ENCODE measurements around the gene HMCN2.

Gene HMCN2

DNA sequence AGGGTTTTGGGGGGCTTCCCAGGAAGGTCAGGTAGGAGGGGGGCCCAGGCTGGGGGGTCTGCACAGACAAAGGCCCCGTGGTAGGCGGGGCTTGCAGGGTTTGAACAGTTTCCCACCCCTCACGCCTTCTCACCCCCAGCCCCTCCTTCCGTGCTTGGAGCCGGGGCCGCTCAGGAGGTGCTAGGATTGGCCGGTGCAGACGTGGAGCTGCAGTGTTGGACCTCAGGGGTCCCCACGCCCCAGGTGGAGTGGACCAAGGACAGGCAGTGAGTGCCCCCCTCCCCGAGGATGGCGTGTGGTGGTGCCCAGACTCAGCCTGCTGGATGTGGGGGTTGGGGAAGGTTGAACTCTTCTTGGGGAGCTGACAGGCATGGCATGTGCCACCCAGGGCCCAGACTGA is 83.8 kb downstream of the HMCN2 start:
- Histone ChIP-seq H3K4me1 (ENCODE audit: control insufficient read depth, insufficient read depth, low read length) (peaks cover 6% of the 10 kb centered on the region), H3K9ac (ENCODE audit: low read length) (no peak overlapping the region), H3K36me3 (ENCODE audit: control insufficient read depth, insufficient read depth, low read length) (no peaks in the 10 kb centered on the region), H3K27me3 (ENCODE audit: control insufficient read depth, insufficient read depth, low read length) (no peaks in the 10 kb centered on the region), H3K9me3 (ENCODE audit: control insufficient read depth, insufficient read depth, low read depth, low read length) (no peaks in the 10 kb centered on the region), H3K27ac (ENCODE audit: low read depth, low read length) (no peak overlapping the region), H3K4me3 (ENCODE audit: low read depth, low read length) (no peak overlapping the region)

DNA sequence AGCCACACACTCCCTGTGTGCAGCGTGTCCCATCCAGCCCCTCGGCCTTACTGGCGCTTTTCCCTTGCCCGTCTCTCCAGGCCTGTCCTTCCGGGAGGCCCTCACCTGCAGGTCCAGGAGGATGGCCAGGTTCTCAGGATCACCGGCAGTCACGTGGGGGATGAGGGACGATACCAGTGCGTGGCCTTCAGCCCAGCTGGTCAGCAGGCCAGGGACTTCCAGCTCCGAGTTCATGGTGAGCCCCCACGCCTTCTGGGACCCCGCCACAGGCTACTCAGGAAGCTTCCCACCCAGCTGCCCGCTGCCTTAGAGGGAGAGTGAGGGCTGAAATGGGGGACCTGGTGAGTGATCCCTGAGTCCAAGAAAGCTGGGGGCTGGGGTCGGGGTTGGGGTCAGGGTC is 85.8 kb downstream of the HMCN2 start:
- Histone ChIP-seq H3K9me3 (ENCODE audit: control insufficient read depth, insufficient read depth, low read depth, low read length) (no peaks in the 10 kb centered on the region), H3K4me1 (ENCODE audit: control insufficient read depth, insufficient read depth, low read length) (no peaks in the 10 kb centered on the region), H3K36me3 (ENCODE audit: control insufficient read depth, insufficient read depth, low read length) (no peaks in the 10 kb centered on the region), H3K27me3 (ENCODE audit: control insufficient read depth, insufficient read depth, low read length) (no peaks in the 10 kb centered on the region), H3K4me3 (ENCODE audit: low read depth, low read length) (no peak overlapping the region), H3K27ac (ENCODE audit: low read depth, low read length) (no peak overlapping the region), H3K9ac (ENCODE audit: low read length) (no peak overlapping the region)

DNA sequence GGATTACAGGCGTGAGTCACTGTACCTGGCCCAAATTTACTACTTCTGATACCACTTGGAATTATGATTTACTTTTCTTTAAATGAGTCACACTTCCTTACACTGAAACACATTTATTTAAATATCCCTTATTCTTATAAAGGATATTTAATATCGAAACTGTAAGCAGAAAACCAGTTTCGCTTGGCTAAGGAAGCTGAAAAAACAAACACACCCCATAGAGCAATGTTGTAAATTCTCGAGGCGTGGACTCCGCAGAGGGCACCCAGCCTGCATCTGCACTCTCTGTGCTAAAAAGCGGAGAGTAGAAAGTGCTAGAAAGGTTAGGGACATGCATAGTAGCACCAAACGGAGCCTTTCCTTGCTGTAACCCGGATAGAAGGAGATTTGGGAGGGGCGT is 86.5 kb downstream of the HMCN2 start:
- Histone ChIP-seq H3K9me3 (ENCODE audit: control insufficient read depth, insufficient read depth, low read depth, low read length) (no peaks in the 10 kb centered on the region), H3K27ac (ENCODE audit: low read depth, low read length) (no peak overlapping the region), H3K4me3 (ENCODE audit: low read depth, low read length) (no peak overlapping the region), H3K4me1 (ENCODE audit: control insufficient read depth, insufficient read depth, low read length) (no peaks in the 10 kb centered on the region), H3K9ac (ENCODE audit: low read length) (no peak overlapping the region), H3K27me3 (ENCODE audit: control insufficient read depth, insufficient read depth, low read length) (no peaks in the 10 kb centered on the region), H3K36me3 (ENCODE audit: control insufficient read depth, insufficient read depth, low read length) (no peaks in the 10 kb centered on the region)

DNA sequence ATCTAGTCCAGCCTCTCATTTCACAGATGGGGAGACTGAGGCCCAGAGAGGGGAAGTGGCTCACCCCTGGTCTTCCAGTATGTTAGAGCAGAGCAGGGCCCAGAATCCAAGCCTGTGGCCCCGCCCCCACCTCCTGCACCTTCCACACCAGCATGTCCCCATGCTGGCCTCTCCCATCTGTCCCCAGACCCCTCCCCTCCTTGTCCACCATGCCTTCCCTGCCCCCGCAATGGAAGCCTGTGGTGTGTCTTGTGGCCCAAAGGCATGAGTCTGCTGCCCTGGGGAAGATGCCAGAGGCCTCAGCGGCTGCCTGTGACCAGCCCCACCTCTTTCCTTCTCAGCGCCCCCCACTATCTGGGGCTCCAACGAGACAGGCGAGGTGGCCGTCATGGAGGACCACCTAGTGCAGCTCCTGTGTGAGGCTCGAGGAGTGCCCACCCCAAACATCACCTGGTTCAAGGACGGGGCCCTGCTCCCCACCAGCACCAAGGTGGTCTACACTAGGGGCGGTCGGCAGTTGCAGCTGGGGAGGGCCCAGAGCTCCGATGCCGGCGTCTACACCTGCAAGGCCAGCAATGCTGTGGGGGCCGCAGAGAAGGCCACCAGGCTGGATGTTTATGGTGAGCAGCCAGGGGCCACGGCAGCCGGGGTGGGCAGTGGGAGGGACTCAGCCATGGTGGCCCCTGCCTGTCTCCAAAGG is 87.2 kb downstream of the HMCN2 start:
- Histone ChIP-seq H3K27ac (ENCODE audit: low read depth, low read length) (no peak overlapping the region), H3K27me3 (ENCODE audit: control insufficient read depth, insufficient read depth, low read length) (no peaks in the 10 kb centered on the region), H3K4me1 (ENCODE audit: control insufficient read depth, insufficient read depth, low read length) (no peaks in the 10 kb centered on the region), H3K9ac (ENCODE audit: low read length) (no peak overlapping the region), H3K36me3 (ENCODE audit: control insufficient read depth, insufficient read depth, low read length) (no peaks in the 10 kb centered on the region), H3K4me3 (ENCODE audit: low read depth, low read length) (no peak overlapping the region), H3K9me3 (ENCODE audit: control insufficient read depth, insufficient read depth, low read depth, low read length) (no peaks in the 10 kb centered on the region)

DNA sequence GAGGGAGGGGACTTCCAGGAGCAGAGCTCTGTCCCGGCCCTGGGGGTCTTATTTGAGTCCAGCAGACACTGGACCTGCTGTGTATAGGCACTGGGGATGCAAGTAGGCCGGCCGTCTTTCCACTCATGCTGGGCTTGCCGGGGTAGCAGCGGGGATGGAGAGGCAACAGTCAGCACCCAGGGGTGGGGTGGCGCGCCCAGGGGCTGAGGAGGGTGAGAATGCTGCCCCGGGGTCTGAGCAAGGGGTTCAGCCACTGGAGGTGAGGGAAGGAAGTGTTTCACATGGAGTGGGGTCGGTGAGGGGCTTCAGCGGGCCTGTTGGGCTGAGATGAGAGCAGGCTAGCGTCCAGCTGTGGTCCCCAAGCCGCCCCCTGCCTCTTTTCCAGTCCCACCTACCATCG is 88.8 kb downstream of the HMCN2 start:
- H3K36me3 ChIP-seq (ENCODE audit: control insufficient read depth, insufficient read depth, low read length), result no peaks in the 10 kb centered on the region
- no peak overlapping the region for H3K27ac ChIP-seq (ENCODE audit: low read depth, low read length)
- H3K9me3 ChIP-seq (ENCODE audit: control insufficient read depth, insufficient read depth, low read depth, low read length), result 0 out of 2 replicates have a peak, but pooled peaks cover 3% of the 10 kb centered on the region
- no peak overlapping the region for H3K4me3 ChIP-seq (ENCODE audit: low read depth, low read length)
- H3K4me1 ChIP-seq (ENCODE audit: control insufficient read depth, insufficient read depth, low read length), result no peaks in the 10 kb centered on the region
- no peaks in the 10 kb centered on the region for H3K27me3 ChIP-seq (ENCODE audit: control insufficient read depth, insufficient read depth, low read length)
- H3K9ac ChIP-seq (ENCODE audit: low read length), result no peak overlapping the region

DNA sequence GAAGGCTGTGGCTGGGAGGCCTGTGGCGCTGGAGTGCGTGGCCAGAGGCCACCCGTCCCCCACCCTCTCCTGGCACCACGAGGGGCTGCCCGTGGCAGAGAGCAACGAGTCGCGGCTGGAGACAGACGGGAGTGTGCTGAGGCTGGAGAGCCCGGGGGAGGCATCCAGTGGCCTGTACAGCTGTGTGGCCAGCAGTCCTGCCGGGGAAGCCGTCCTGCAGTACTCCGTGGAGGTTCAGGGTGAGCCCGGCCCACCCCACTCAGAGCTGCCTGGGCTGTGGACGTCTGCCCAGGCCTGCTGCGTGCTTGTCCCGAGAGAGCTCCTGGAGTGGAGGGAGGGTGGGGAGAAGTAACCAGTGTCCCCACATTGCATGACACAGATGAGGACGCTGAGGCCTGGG is 89.2 kb downstream of the HMCN2 start:
- Histone ChIP-seq H3K4me3 (ENCODE audit: low read depth, low read length) (no peak overlapping the region), H3K36me3 (ENCODE audit: control insufficient read depth, insufficient read depth, low read length) (no peaks in the 10 kb centered on the region), H3K27ac (ENCODE audit: low read depth, low read length) (no peak overlapping the region), H3K27me3 (ENCODE audit: control insufficient read depth, insufficient read depth, low read length) (no peaks in the 10 kb centered on the region), H3K4me1 (ENCODE audit: control insufficient read depth, insufficient read depth, low read length) (no peaks in the 10 kb centered on the region), H3K9ac (ENCODE audit: low read length) (no peak overlapping the region), H3K9me3 (ENCODE audit: control insufficient read depth, insufficient read depth, low read depth, low read length) (0 out of 2 replicates have a peak, but pooled peaks cover 3% of the 10 kb centered on the region)

DNA sequence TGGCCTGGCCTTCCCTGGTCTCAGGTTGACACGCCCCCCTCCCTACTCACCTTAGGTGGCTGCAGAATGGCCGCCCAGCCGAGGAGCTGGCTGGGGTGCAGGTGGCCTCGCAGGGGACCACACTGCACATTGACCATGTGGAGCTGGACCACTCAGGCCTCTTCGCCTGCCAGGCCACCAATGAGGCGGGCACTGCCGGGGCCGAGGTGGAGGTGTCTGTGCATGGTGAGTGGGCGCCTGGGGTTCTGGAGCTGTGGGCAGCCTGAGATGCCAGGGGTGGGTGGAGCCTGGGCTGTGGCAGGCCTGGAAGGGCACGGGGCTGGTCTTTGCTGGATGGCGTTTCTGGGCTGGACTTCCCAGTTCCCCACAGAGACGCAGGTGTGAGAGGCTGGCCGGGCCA is 90.5 kb downstream of the HMCN2 start:
- no peaks in the 10 kb centered on the region for H3K4me1 ChIP-seq (ENCODE audit: control insufficient read depth, insufficient read depth, low read length)
- no peaks in the 10 kb centered on the region for H3K27me3 ChIP-seq (ENCODE audit: control insufficient read depth, insufficient read depth, low read length)
- H3K27ac ChIP-seq (ENCODE audit: low read depth, low read length), result no peak overlapping the region

DNA sequence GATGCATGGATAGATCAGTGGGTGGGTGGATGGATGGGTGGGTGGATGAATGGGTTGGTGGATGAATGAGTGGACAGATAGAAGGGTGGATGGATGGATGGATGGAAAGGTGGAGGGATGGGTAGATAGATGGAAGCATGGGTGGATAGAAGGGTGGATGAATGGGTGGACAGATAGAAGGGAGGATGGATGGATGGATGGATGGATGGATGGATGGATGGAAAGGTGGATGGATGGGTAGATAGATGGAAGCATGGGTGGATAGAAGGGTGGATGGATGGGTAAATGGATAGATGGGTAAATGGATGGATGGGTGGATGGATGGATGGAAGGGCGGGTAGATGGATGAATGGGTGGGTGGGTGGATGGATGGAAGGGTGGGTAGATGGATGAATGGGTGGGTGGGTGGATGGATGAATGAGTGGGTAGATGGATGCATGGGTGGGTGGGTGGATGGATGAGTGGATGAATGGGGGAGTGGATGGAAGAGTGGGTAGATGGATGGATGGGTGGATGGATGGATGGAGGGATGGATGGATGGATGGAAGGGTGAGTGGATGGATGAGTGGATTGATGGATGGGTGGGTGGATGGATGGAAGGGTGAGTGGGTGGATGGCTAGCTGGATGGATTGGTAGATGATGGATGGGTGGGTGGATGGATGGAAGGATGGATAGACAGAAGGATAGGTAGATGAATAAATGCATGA is 91.5 kb downstream of the HMCN2 start:
- Histone ChIP-seq H3K27ac (ENCODE audit: low read depth, low read length) (no peak overlapping the region), H3K27me3 (ENCODE audit: control insufficient read depth, insufficient read depth, low read length) (no peaks in the 10 kb centered on the region), H3K4me3 (ENCODE audit: low read depth, low read length) (no peak overlapping the region), H3K4me1 (ENCODE audit: control insufficient read depth, insufficient read depth, low read length) (no peaks in the 10 kb centered on the region), H3K9me3 (ENCODE audit: control insufficient read depth, insufficient read depth, low read depth, low read length) (0 out of 2 replicates have a peak, but pooled peaks cover 3% of the 10 kb centered on the region), H3K36me3 (ENCODE audit: control insufficient read depth, insufficient read depth, low read length) (no peaks in the 10 kb centered on the region), H3K9ac (ENCODE audit: low read length) (no peak overlapping the region)

More for the DNA sequence above, 90.5 kb downstream of the HMCN2 start:
- H3K4me3 ChIP-seq (ENCODE audit: low read depth, low read length), result no peak overlapping the region
- H3K36me3 ChIP-seq (ENCODE audit: control insufficient read depth, insufficient read depth, low read length), result no peaks in the 10 kb centered on the region
- H3K9ac ChIP-seq (ENCODE audit: low read length), result no peak overlapping the region
- H3K9me3 ChIP-seq (ENCODE audit: control insufficient read depth, insufficient read depth, low read depth, low read length), result 0 out of 2 replicates have a peak, but pooled peaks cover 3% of the 10 kb centered on the region

DNA sequence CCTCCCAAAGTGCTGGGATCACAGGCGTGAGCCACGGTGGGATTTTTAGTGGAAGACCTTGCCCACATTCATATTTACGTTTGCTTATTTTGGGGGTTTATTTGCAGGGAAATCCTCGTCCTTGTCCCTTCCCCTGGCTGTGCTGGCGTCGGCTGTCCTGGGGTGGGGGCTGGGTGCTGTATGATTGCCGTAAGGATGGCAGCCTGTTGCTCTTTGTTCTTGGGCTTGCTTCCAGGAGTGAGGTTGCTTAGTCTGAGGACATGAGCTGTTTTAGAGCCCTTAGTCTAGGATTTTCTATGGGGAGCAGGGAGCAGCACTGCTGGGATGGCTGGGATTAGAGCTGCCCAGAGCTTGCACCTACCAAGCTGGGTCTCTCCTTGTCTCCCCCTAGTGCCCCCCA is 93.4 kb downstream of the HMCN2 start:
- no peaks in the 10 kb centered on the region for H3K27me3 ChIP-seq (ENCODE audit: control insufficient read depth, insufficient read depth, low read length)
- no peak overlapping the region for H3K4me3 ChIP-seq (ENCODE audit: low read depth, low read length)
- no peaks in the 10 kb centered on the region for H3K36me3 ChIP-seq (ENCODE audit: control insufficient read depth, insufficient read depth, low read length)

DNA sequence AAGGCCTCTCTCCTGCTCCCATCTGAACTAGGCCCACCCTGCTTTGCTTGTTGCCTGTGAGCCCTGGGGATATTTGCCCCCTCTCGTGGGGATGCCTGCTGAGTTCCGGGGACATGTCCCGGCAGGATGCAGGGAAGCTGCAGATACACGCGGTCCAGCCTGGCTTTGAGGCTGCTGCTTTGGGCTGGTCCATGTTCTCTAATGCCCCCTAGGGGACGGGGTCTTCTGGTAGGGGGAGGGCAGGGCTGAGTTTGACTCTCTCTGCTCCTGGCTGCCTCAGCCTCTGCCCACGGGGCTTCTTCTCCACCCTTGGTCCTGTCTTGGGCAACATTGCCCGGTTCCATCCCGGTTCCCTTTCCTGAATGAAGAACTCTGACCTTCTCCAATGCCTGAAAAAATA is 94.3 kb downstream of the HMCN2 start:
- no peaks in the 10 kb centered on the region for H3K27me3 ChIP-seq (ENCODE audit: control insufficient read depth, insufficient read depth, low read length)
- H3K36me3 ChIP-seq (ENCODE audit: control insufficient read depth, insufficient read depth, low read length), result no peaks in the 10 kb centered on the region
- H3K4me3 ChIP-seq (ENCODE audit: low read depth, low read length), result no peak overlapping the region
- H3K9me3 ChIP-seq (ENCODE audit: control insufficient read depth, insufficient read depth, low read depth, low read length), result 0 out of 2 replicates have a peak, but pooled peaks cover 3% of the 10 kb centered on the region
- H3K27ac ChIP-seq (ENCODE audit: low read depth, low read length), result no peak overlapping the region
- H3K9ac ChIP-seq (ENCODE audit: low read length), result no peak overlapping the region
- H3K4me1 ChIP-seq (ENCODE audit: control insufficient read depth, insufficient read depth, low read length), result no peaks in the 10 kb centered on the region

More for the DNA sequence above, 93.4 kb downstream of the HMCN2 start:
- Histone ChIP-seq H3K27ac (ENCODE audit: low read depth, low read length) (no peak overlapping the region), H3K9ac (ENCODE audit: low read length) (no peak overlapping the region), H3K9me3 (ENCODE audit: control insufficient read depth, insufficient read depth, low read depth, low read length) (0 out of 2 replicates have a peak, but pooled peaks cover 3% of the 10 kb centered on the region), H3K4me1 (ENCODE audit: control insufficient read depth, insufficient read depth, low read length) (no peaks in the 10 kb centered on the region)

DNA sequence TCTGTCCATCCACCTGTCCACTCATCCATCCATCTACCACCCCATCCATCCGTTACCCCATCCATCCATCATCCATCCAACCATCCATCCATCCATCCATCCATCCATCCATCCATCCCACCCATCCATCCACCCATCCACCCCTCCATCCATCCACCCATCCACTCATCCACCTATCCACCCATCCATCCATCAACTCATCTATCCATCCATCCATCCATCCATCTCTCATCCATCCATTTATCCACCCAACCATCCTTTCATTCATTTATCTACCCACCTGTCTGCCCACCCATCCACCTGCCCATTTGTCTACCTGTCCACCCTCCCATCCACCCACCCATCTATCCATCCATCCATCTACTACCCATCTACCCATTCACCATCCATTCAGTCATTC is 95.1 kb downstream of the HMCN2 start:
- Histone ChIP-seq H3K4me3 (ENCODE audit: low read depth, low read length) (no peak overlapping the region), H3K9me3 (ENCODE audit: control insufficient read depth, insufficient read depth, low read depth, low read length) (0 out of 2 replicates have a peak, but pooled peaks cover 3% of the 10 kb centered on the region), H3K9ac (ENCODE audit: low read length) (no peak overlapping the region), H3K4me1 (ENCODE audit: control insufficient read depth, insufficient read depth, low read length) (no peaks in the 10 kb centered on the region), H3K36me3 (ENCODE audit: control insufficient read depth, insufficient read depth, low read length) (no peaks in the 10 kb centered on the region), H3K27ac (ENCODE audit: low read depth, low read length) (no peak overlapping the region), H3K27me3 (ENCODE audit: control insufficient read depth, insufficient read depth, low read length) (no peaks in the 10 kb centered on the region)

Data from HUES6 (cell line).